HG03565 (cell line): ENCODE results near the gene RAD51B.
A peak's percentile ranks its signal among the peaks of the same experiment; 100 is the strongest.

Experiments
- ATAC-seq: cut with Tn5 transposase; IDR thresholded peaks from one replicate; pipeline ENCODE4 v1.9.1; 2021; ENCODE audit warnings: mild to moderate bottlenecking, moderate library complexity; ENCODE audit not compliant: unreplicated experiment

RAD51B gene

GRCh38 chr14:68394118-68394763, 574.7 kb downstream of the RAD51B start:
- no peak for ATAC-seq

GRCh38 chr14:68394764-68395143, 575.2 kb downstream of the RAD51B start:
- no peak for ATAC-seq

- ATAC-seq, result no peak
Observed at GRCh38 chr14:68395604-68396003, 576.0 kb downstream of the RAD51B start.

GRCh38 chr14:68396461-68396860, 576.9 kb downstream of the RAD51B start:
- ATAC-seq, result no peak

- no peak for ATAC-seq
Observed at GRCh38 chr14:68397371-68397811, 577.8 kb downstream of the RAD51B start.

GRCh38 chr14:68397822-68398221, 578.2 kb downstream of the RAD51B start:
- no peak for ATAC-seq

- no peak for ATAC-seq
Observed at GRCh38 chr14:68398370-68398769, 578.8 kb downstream of the RAD51B start.

GRCh38 chr14:68399971-68400370, 580.4 kb downstream of the RAD51B start:
- no peak for ATAC-seq

- no peak for ATAC-seq
Observed at GRCh38 chr14:68401317-68401716, 581.7 kb downstream of the RAD51B start.

GRCh38 chr14:68401855-68402254, 582.3 kb downstream of the RAD51B start:
- peak; percentile 57 for ATAC-seq

- ATAC-seq, result no peak
Observed at GRCh38 chr14:68402525-68403101, 583.0 kb downstream of the RAD51B start.

GRCh38 chr14:68403191-68404145, 583.9 kb downstream of the RAD51B start:
- ATAC-seq, result no peak

GRCh38 chr14:68404146-68404527, 584.6 kb downstream of the RAD51B start:
- ATAC-seq, result no peak

- ATAC-seq, result no peak
Observed at GRCh38 chr14:68404652-68405183, 585.1 kb downstream of the RAD51B start.

- no peak for ATAC-seq
Observed at GRCh38 chr14:68405961-68406360, 586.4 kb downstream of the RAD51B start.

GRCh38 chr14:68407285-68407684, 587.7 kb downstream of the RAD51B start:
- no peak for ATAC-seq

- ATAC-seq, result no peak
Observed at GRCh38 chr14:68407825-68408224, 588.2 kb downstream of the RAD51B start.

- ATAC-seq, result no peak
Observed at GRCh38 chr14:68408680-68409079, 589.1 kb downstream of the RAD51B start.

- no peak for ATAC-seq
Observed at GRCh38 chr14:68409387-68409786, 589.8 kb downstream of the RAD51B start.

- no peak for ATAC-seq
Observed at GRCh38 chr14:68412505-68413465, 593.2 kb downstream of the RAD51B start.
